H1 (cell line): Measurements from ENCODE around the gene TGFBR2.

Source experiments
- CHD1 ChIP-seq: IDR thresholded peaks from 2 replicates; pipeline ENCODE4 v1.6.1; 2012; ENCODE audit warnings: low read depth, low read length, improper control_type of control experiment
- EP300 ChIP-seq, 2 experiments: IDR thresholded peaks; 1 replicate in 1 of 2; 2 replicates in 1 of 2; pipeline ENCODE4 v1.6.1; 2011 to 2012; ENCODE audit warnings: low read depth in 2 of 2, low read length in 2 of 2, mild to moderate bottlenecking in 2 of 2, borderline replicate concordance in 1 of 2, inconsistent platforms in 1 of 2, moderate library complexity in 1 of 2
- EZH2 ChIP-seq: fragments of 200-600 bp; sonication (generic); IDR thresholded peaks from 2 replicates; pipeline ENCODE4 v1.7.1; 2012; ENCODE audit warnings: low read depth, mild to moderate bottlenecking, moderate library complexity, low read length, inconsistent platforms; ENCODE audit not compliant: severe bottlenecking
- JUN ChIP-seq: IDR thresholded peaks from 2 replicates; pipeline ENCODE4 v1.6.1; 2011; ENCODE audit warnings: low read depth, mild to moderate bottlenecking, improper control_type of control experiment, low read length
- POLR2A ChIP-seq, 2 experiments: IDR thresholded peaks; 1 replicate in 1 of 2; 2 replicates in 1 of 2; pipeline ENCODE4 v1.6.1; 2011; ENCODE audit warnings: low read depth in 2 of 2, low read length in 2 of 2, mild to moderate bottlenecking in 2 of 2; ENCODE audit errors: control extremely low read depth in 1 of 2
- POLR2AphosphoS5 ChIP-seq: IDR thresholded peaks from 2 replicates; pipeline ENCODE4 v1.6.1; 2011; ENCODE audit warnings: low read depth, low read length
- RAD21 ChIP-seq, 2 experiments: IDR thresholded peaks in 1 of 2; conservative IDR thresholded peaks in 1 of 2; 2 replicates each; pipeline ENCODE4 v1.6.1; 2011; ENCODE audit warnings: low read depth in 2 of 2, low read length in 2 of 2, improper control_type of control experiment in 1 of 2, inconsistent platforms in 1 of 2, mild to moderate bottlenecking in 1 of 2, moderate library complexity in 1 of 2
- RFX5 ChIP-seq: IDR thresholded peaks from 2 replicates; pipeline ENCODE4 v1.6.1; 2011; ENCODE audit warnings: low read depth, low read length, improper control_type of control experiment, borderline replicate concordance
- RXRA ChIP-seq: IDR thresholded peaks from 2 replicates; pipeline ENCODE4 v1.6.1; 2011; ENCODE audit warnings: low read depth, mild to moderate bottlenecking, low read length, moderate library complexity; ENCODE audit not compliant: insufficient read depth
- SIN3A ChIP-seq, 2 experiments: IDR thresholded peaks in 1 of 2; conservative IDR thresholded peaks in 1 of 2; 2 replicates each; pipeline ENCODE4 v1.6.1; 2011 to 2012; ENCODE audit warnings: low read length in 2 of 2, improper control_type of control experiment in 1 of 2, low read depth in 1 of 2, mild to moderate bottlenecking in 1 of 2
- TAF7 ChIP-seq: optimal IDR thresholded peaks from 2 replicates; pipeline ENCODE3; 2011; ENCODE audit warnings: low read depth, mild to moderate bottlenecking, inconsistent platforms, low read length, moderate library complexity, borderline replicate concordance
- TCF12 ChIP-seq: IDR thresholded peaks from 2 replicates; pipeline ENCODE4 v1.6.1; 2011; ENCODE audit warnings: low read depth, mild to moderate bottlenecking, low read length
- TF ChIP-seq, protein P1 (sequence below), 3 experiments: IDR thresholded peaks; 1 replicate in 2 of 3; 2 replicates in 1 of 3; pipeline versions ENCODE4 v1.5.1 to v1.6.1; 2011; ENCODE audit warnings: low read length in 3 of 3, mild to moderate bottlenecking in 3 of 3, inconsistent platforms in 2 of 3, low read depth in 1 of 3, moderate library complexity in 1 of 3; ENCODE audit not compliant: insufficient read depth in 1 of 3; ENCODE audit errors: control extremely low read depth in 1 of 3
- TF ChIP-seq, protein P2 (sequence below): IDR thresholded peaks from 2 replicates; pipeline ENCODE4 v1.6.1; 2012; ENCODE audit warnings: inconsistent platforms

DNA sequence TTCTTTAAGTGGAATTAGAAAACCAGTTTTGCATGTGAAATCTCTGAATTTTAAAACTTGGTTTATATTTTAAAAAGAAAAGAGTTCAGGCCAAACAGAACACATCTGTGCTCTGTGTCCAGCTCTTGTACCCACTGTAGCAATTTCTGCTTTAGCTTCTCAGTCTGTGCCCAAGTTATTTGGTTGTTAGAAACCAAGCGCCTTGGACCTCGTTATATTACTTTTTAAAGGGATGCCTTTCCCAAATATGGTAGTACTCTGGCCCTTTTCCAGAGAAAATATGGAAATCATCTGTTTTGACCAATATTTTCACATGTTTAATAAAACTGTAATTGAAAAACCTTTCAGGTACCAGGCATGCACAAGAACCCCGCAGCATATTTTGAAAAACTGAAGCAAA lies 27.3 kb downstream of the TGFBR2 start:
- no peak for TF ChIP-seq EZH2
- TF ChIP-seq TCF12: no peak
- TF ChIP-seq, protein P1, sequence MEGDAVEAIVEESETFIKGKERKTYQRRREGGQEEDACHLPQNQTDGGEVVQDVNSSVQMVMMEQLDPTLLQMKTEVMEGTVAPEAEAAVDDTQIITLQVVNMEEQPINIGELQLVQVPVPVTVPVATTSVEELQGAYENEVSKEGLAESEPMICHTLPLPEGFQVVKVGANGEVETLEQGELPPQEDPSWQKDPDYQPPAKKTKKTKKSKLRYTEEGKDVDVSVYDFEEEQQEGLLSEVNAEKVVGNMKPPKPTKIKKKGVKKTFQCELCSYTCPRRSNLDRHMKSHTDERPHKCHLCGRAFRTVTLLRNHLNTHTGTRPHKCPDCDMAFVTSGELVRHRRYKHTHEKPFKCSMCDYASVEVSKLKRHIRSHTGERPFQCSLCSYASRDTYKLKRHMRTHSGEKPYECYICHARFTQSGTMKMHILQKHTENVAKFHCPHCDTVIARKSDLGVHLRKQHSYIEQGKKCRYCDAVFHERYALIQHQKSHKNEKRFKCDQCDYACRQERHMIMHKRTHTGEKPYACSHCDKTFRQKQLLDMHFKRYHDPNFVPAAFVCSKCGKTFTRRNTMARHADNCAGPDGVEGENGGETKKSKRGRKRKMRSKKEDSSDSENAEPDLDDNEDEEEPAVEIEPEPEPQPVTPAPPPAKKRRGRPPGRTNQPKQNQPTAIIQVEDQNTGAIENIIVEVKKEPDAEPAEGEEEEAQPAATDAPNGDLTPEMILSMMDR (IDR thresholded peaks at IDR 0.05; ENCODE audit: control extremely low read depth in 1 of 3, insufficient read depth in 1 of 3, low read depth in 1 of 3, low read length in 3 of 3): no peak
- TF ChIP-seq POLR2AphosphoS5: no peak
- no peak for TF ChIP-seq JUN
- TF ChIP-seq RAD21 (IDR thresholded peaks at IDR 0.05 in 1 of 2, conservative IDR thresholded peaks at IDR 0.05 in 1 of 2; ENCODE audit: low read depth in 2 of 2, low read length in 2 of 2): no peak
- TF ChIP-seq, protein P2, sequence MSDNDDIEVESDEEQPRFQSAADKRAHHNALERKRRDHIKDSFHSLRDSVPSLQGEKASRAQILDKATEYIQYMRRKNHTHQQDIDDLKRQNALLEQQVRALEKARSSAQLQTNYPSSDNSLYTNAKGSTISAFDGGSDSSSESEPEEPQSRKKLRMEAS: no peak
- no peak for TF ChIP-seq RXRA
- TF ChIP-seq POLR2A (IDR thresholded peaks at IDR 0.05; ENCODE audit: control extremely low read depth in 1 of 2, low read depth in 2 of 2, low read length in 2 of 2): no peak
- no peak for TF ChIP-seq EP300 (IDR thresholded peaks at IDR 0.05; ENCODE audit: borderline replicate concordance in 1 of 2, low read depth in 2 of 2, low read length in 2 of 2)
- TF ChIP-seq CHD1: no peak
- no peak for TF ChIP-seq RFX5
- TF ChIP-seq TAF7: no peak
- TF ChIP-seq SIN3A (conservative IDR thresholded peaks at IDR 0.05 in 1 of 2, IDR thresholded peaks at IDR 0.05 in 1 of 2; ENCODE audit: low read depth in 1 of 2, low read length in 2 of 2): no peak
